Heart left ventricle (tissue), 16 donors: ENCODE data around the gene TMTC4. TPM values are rescaled to one million over a fixed set of nuclear protein-coding genes. Genes with fewer than 3 reads are reported as not detected.

ENCODE experiments used
- ATAC-seq, 4 donors: fragments of 200-7000 bp; cut with Tn5 transposase; one replicate each; pipeline ENCODE4 v1.9.1; 2020 to 2022; ENCODE audit warnings: moderate library complexity in 4 of 4, mild to moderate bottlenecking in 3 of 4, moderate number of reproducible peaks in 1 of 4
- DNase-seq, 5 donors: peaks; one replicate each; pipeline ENCODE4 v3.0.0-alpha.2; 2020
- H3K27ac ChIP-seq, 12 donors: fragments of 200-600 bp; sonication (generic) in 4 of 12; one replicate each; pipeline versions ENCODE4 v1.5.0 to v1.8.0; 2016 to 2022; ENCODE audit warnings: mild to moderate bottlenecking in 2 of 12
- H3K27me3 ChIP-seq, 9 donors: fragments of 200-600 bp; sonication (generic) in 2 of 9; one replicate each; pipeline versions ENCODE4 v1.5.1 to v1.8.0; 2016 to 2022; ENCODE audit warnings: mild to moderate bottlenecking in 3 of 9
- H3K36me3 ChIP-seq, 9 donors: fragments of 200-600 bp; sonication (generic) in 2 of 9; one replicate each; pipeline versions ENCODE4 v1.5.0 to v1.8.0; 2018 to 2022; ENCODE audit warnings: mild to moderate bottlenecking in 2 of 9
- H3K4me1 ChIP-seq, 12 donors: fragments of 200-600 bp; sonication (generic) in 4 of 12; one replicate each; pipeline versions ENCODE4 v1.5.0 to v1.8.0; 2016 to 2022; ENCODE audit warnings: mild to moderate bottlenecking in 3 of 12
- H3K4me3 ChIP-seq, 12 donors: fragments of 200-600 bp; sonication (generic) in 4 of 12; one replicate each; pipeline versions ENCODE4 v1.5.0 to v1.8.0; 2017 to 2022; ENCODE audit warnings: mild to moderate bottlenecking in 9 of 12, moderate library complexity in 4 of 12
- H3K9me3 ChIP-seq, 12 donors: fragments of 200-600 bp; sonication (generic) in 4 of 12; one replicate each; pipeline versions ENCODE4 v1.5.0 to v1.8.0; 2016 to 2022; ENCODE audit warnings: mild to moderate bottlenecking in 1 of 12
- CTCF ChIP-seq, 12 donors: fragments of 200-600 bp; sonication (generic) in 4 of 12; IDR thresholded peaks; one replicate each; pipeline versions ENCODE4 v1.5.0 to v1.8.0; 2018 to 2022; ENCODE audit warnings: antibody characterized with exemption in 12 of 12, mild to moderate bottlenecking in 5 of 12
- POLR2A ChIP-seq, 2 donors: fragments of 450-650 bp; IDR thresholded peaks; one replicate each; pipeline ENCODE4 v1.6.1; 2017; ENCODE audit warnings: antibody characterized with exemption in 2 of 2, mild to moderate bottlenecking in 2 of 2, moderate library complexity in 2 of 2
- WGBS, 4 donors: extraction: QIAGEN DNeasy Blood & Tissue Kit in 2 of 4; methylation state at CpG; one replicate each; pipeline versions ENCODE4 v1.1.5 to v1.1.7; 2013 to 2018; 5-methylcytosine and 5-hydroxymethylcytosine counted together
- intact Hi-C, 10 donors: fragments of 100-400 bp; cut with DNase I; formaldehyde crosslinking; loops; one replicate each; pipeline versions ENCODE4 v1.11.1 to v1.14.2; 2022
- polyA plus RNA-seq, 2 donors: library from polyadenylated mRNA; stranded (reverse); fragments of 200-250 nt; gene quantifications; one replicate each; pipeline ENCODE4 v1.2.3, GENCODE V29; 2013
- total RNA-seq, 9 donors: library from RNA; depleted of rRNA in 2 of 9; stranded (reverse); fragments of >200 nt in 2 of 9; fragmentation: NEBNext Ultra II Directional in 3 of 9; extraction: Animal tissue kit (Norgen Biotek cat#: 25700) in 3 of 9; gene quantifications; one replicate each; pipeline versions ENCODE4 v1.1.0 to v1.2.4, GENCODE V29; 2016 to 2023
- donor health status: ischemic (EF 13 %, LVEDD 7.1; RV severe dilation, severe dysfunction).
- donor health status: healthy with polysubstance abuse.
- donor health status: DM: no; HTN: yes; CAD: no.
- donor health status: DM: no; HTN: no; CAD: no.
- donor health status: ischemic (EF 25% LVEDD 6.9; RV normal size, moderate dysfunction).
- donor health status: ischemic (EF 25% LVEDD 5.7; RV mildly dilated, moderate dysfunction).
- donor health status: healthy.
- donor health status: DM: yes; HTN: yes; CAD: no.
- donor health status: ischemic (EF 35%, LVEDD 5.7; RV mildly dilated, moderate dysfunction).
- donor health status: nonischemic (EF 11% LVEDD 7.7; RV severe dilation, severe dysfunction).
- donor health status: DM: yes; HTN: yes; CAD: no.
- donor health status: PGD.
- donor health status: ischemic (EF 29% LVEDD 5.4; RV normal size, mild dysfunction).
- donor health status: nonischemic (EF 23%, LVEDD 6.1; RV moderate dilation, normal function).

The TMTC4 gene
- total and polyA plus RNA-seq, 11 donors = 2.4 to 10.3 (median 6.2) TPM

- ATAC-seq = no peak
- no peaks in the 10 kb centered on the region for H3K9me3 ChIP-seq
- TF ChIP-seq CTCF (IDR thresholded peaks at IDR 0.05) = no peak
- no peak for TF ChIP-seq POLR2A (IDR thresholded peaks at IDR 0.05)
- H3K27me3 ChIP-seq = no peaks in the 10 kb centered on the region
- no peak for DNase-seq
- H3K27ac ChIP-seq = no peak overlapping the region
- no peak overlapping the region for H3K4me3 ChIP-seq
- H3K4me1 ChIP-seq = no peaks in the 10 kb centered on the region
- intact Hi-C loops = no loop called here
- 95 to 97% (median 96%) methylated on average over 7 of the region's 7 CpGs for WGBS, 4 donors
- H3K36me3 ChIP-seq = peaks cover 0 to 71% (median 52%) of the 10 kb centered on the region in 9 donors
Measured at GRCh38 chr13:100636004-100636403, 38.6 kb downstream of the TMTC4 start.

GRCh38 chr13:100634696-100635095, 39.9 kb downstream of the TMTC4 start:
- H3K27ac ChIP-seq = no peak overlapping the region
- H3K9me3 ChIP-seq = no peaks in the 10 kb centered on the region
- H3K4me3 ChIP-seq = no peak overlapping the region
- intact Hi-C loops = no loop called here
- DNase-seq (no peak), ATAC-seq (no peak)
- no peaks in the 10 kb centered on the region for H3K4me1 ChIP-seq
- WGBS, 4 donors = 90 to 93% (median 92%) methylated on average over 12 of the region's 12 CpGs
- TF ChIP-seq POLR2A (IDR thresholded peaks at IDR 0.05) (no peak), CTCF (IDR thresholded peaks at IDR 0.05) (no peak)
- no peaks in the 10 kb centered on the region for H3K27me3 ChIP-seq
- H3K36me3 ChIP-seq = peaks cover 0 to 77% (median 61%) of the 10 kb centered on the region in 9 donors

GRCh38 chr13:100633461-100633860, 41.1 kb downstream of the TMTC4 start:
- no peak for DNase-seq
- no peaks in the 10 kb centered on the region for H3K27me3 ChIP-seq
- H3K9me3 ChIP-seq = no peaks in the 10 kb centered on the region
- no peak overlapping the region for H3K4me3 ChIP-seq
- TF ChIP-seq POLR2A (IDR thresholded peaks at IDR 0.05) = no peak
- no peak for TF ChIP-seq CTCF (IDR thresholded peaks at IDR 0.05)
- H3K27ac ChIP-seq = no peak overlapping the region
- H3K4me1 ChIP-seq = no peaks in the 10 kb centered on the region
- 87 to 98% (median 98%) methylated on average over 2 of the region's 2 CpGs for WGBS, 4 donors
- no peak for ATAC-seq
- intact Hi-C loops = no loop called here
- peaks cover 0 to 84% (median 68%) of the 10 kb centered on the region in 9 donors for H3K36me3 ChIP-seq

- Histone ChIP-seq H3K27me3 (no peaks in the 10 kb centered on the region), H3K9me3 (no peaks in the 10 kb centered on the region), H3K4me1 (no peaks in the 10 kb centered on the region), H3K4me3 (no peak overlapping the region), H3K27ac (no peak overlapping the region), H3K36me3 (peaks cover 0 to 79% (median 58%) of the 10 kb centered on the region in 9 donors)
- DNase-seq (no peak), ATAC-seq (no peak)
- TF ChIP-seq CTCF (IDR thresholded peaks at IDR 0.05) (no peak), POLR2A (IDR thresholded peaks at IDR 0.05) (no peak)
- intact Hi-C loops = no loop called here
- WGBS, 4 donors = 82 to 91% (median 86%) methylated on average over 8 of the region's 8 CpGs
Measured at GRCh38 chr13:100630555-100630954, 44.0 kb downstream of the TMTC4 start.
